ENCODE measurements around the gene NEK10.
"Not testable (repeated sequence)": the region's sequence is repeated elsewhere in the genome, so short reads cannot be mapped to it uniquely, and the experiment has no call there.

The NEK10 gene

GRCh38 chr3:27311400-27311799 lies 57.8 kb downstream of the NEK10 start:
- DNase-seq (ENCODE audit: low spot score): peak; percentile 91

DNA sequence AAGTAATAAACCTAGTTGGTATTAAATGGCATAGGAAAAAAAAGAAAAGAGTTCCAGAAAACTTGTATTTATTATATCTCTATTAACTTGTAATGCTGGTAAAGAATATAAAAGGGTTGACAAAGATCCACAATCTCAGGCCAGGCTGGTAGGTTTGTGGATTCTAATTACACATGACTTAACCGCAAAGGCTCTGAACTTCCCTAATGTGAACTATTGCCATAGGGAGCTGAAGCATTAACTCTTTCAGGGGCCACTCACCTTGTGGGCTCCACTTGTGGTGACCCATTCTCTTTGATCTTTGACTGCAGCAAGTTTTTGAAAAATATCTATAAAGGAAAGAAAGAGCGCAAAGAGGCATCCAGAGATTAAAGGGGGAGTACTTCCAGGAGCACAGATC lies 58.5 kb downstream of the NEK10 start:
- DNase-seq (ENCODE audit: low spot score): no peak

DNA sequence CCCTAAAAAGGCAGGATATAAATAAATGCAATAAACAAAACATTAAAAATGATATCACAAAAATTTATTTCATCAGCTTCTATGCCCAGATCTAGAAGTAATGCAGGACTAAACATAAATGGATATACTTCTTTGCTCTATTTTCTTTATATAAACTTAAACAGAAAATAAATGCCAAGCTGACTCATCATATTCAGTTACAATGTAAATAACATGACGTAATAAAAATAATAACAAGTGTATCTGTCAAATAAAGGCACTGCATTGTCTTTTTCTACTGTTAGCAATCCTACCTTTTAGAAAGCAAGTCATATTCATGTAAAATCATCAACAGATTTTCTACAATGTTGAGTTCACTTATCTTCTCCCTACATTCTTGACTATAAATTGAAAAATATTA lies 61.6 kb downstream of the NEK10 start:
- DNase-seq (ENCODE audit: low spot score): no peak

DNA sequence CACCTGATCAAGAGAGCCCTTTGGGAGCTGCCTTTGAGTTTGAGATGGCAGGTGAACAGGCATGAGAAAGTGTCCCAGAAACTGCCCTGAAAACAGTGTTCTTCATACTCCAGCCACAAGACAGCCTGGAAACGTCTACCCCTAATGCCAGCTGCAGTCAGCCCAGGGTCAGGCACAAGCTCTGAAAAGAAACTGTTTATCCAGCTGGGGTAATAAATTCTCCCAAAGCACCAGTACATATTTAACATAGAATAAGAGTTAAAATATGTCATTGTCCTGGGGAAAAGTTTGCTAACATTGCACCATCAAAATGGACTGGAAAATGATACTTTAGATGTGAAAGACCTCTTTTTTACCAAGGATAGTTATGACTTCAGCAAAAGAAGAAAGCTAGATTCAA lies 66.3 kb downstream of the NEK10 start:
- DNase-seq (ENCODE audit: low spot score): no peak

GRCh38 chr3:27298981-27299380 lies 70.2 kb downstream of the NEK10 start:
- not testable (repeated sequence) for DNase-seq (ENCODE audit: low spot score)

- DNase-seq (ENCODE audit: low spot score): no peak
Measured at GRCh38 chr3:27293939-27294338, 75.2 kb downstream of the NEK10 start.

GRCh38 chr3:27290760-27291159 lies 78.4 kb downstream of the NEK10 start:
- no peak for DNase-seq (ENCODE audit: low spot score)

DNA sequence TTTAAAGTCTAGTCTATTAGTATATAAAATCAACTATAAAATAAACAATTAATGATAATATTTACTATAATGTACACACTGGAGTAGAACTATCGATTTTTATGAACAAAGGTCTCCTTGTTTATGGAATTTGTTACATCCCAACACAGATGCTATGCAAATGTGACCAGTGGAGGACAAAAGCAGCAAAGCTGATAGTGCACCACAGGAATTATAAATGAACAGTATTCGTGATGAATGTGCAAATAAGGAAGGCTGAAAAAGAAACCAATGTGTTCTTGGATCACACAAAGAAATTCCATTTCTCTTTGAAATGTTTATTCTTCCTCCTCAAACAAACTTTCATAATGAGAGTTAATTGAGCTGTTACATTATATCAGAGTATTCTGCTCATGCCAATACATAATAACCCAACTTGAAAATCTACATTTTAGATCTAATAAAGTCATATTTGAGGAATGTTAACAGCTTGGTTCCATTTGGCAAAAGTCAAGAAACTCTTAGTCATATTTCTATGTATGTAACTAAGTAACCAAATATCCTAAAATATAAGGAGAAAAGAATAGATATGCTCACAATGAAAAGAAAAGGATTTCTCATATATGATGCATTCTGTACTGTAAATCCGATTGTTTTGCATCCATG lies 79.3 kb downstream of the NEK10 start:
- DNase-seq (ENCODE audit: low spot score): no peak

DNA sequence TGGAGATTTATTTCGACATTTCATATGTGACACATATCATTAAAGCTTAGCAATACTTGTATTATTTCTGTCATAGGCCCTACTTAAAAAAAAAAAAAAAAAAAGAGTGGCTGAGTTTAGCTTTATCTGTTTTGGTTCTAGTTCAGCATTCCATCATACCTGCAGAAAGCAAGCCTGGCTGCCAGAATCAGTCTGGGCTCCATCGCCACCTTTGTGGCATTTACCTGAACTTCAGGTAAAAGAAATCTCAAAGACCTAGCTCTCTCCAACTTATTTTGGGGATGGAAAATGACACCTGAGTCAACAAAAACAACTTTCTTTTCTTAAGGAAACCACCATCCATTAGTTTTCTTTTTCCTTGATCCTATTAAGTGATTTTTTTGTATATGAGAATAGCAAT lies 82.1 kb downstream of the NEK10 start:
- no peak for DNase-seq (ENCODE audit: low spot score)

GRCh38 chr3:27286467-27286866 lies 82.7 kb downstream of the NEK10 start:
- not testable (repeated sequence) for DNase-seq (ENCODE audit: low spot score)

- no peak for DNase-seq (ENCODE audit: low spot score)
Measured at GRCh38 chr3:27285668-27286067, 83.5 kb downstream of the NEK10 start.

DNA sequence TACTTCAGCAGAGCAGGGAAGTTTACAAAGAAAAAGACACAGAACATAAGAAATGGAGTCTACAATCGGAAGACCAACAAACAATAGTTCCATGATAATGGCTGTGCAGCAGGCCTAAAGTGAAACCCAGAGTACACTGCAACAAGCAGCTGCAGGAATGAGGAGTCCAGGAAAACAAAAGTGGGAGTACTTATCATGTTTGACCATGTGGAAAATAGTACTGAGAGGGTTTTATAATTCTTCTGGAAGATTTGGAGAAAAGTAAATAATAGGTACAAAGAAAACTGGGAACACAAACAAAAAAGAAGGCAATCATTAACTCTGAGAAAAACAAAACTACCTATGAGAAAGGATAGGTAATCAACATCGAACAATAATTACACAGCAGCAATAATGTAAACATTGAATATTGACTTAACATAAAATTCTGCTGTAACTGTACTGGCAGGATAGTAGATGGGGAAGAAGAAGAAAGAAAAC lies 87.5 kb downstream of the NEK10 start:
- no peak for DNase-seq (ENCODE audit: low spot score)

- peak; percentile 19 for DNase-seq (ENCODE audit: low spot score)
Measured at GRCh38 chr3:27279123-27279522, 90.1 kb downstream of the NEK10 start.

DNA sequence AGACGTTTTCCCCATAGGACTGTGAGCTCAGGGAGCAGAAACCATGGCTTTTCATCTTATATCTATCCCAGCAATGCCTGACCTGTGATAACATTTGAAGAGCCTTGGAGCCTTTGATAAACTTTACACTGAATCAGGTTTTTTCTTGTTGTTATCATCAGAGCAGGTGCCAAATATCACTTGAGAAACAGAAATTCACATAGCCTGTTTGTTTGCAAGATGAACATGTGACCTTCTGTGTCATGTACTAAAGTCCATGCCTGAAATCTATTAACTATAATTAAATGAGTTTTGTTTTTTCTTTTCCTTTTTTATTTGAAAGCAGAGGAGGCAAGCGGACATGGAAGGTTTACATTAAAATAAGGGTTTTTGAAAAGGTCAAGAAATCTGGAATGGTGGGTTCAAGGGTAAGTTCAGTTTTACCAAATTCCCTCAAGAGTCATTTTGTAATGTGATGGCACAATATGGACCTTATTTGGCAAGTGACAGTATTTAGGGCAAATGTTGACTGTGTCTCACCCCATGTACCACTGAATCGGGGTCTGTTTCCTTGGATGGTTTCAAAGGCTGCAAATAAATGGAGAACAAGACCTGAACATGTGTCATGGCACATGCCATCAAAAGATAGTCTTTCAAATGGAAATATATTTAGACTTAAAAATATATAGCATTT lies 90.7 kb downstream of the NEK10 start:
- DNase-seq (ENCODE audit: low spot score): no peak

DNA sequence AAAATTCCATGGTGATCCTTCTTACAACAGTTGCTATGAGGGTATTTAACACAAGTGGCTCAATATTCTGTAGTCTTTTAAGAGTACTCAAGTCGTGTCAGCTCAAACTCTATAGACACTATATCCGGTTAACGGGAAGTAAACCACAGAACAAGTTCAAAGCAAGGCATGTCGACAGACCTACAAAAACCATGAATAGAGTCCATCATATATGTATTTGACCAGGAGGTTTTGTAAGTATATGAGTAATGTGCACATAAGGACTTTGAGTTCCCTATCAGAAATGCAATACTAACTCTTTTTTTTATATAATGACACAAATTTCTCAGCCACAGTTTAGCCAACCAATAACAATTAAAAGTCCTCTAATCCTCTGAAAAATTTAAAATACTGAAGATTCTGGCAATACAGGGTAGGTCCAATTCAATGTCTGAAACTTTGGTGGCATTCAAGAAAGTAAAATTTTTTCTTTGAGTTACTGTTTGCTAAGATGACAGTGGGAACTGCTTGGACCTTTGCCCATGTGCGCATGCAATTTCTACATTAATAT lies 93.7 kb downstream of the NEK10 start:
- no peak for DNase-seq (ENCODE audit: low spot score)

DNA sequence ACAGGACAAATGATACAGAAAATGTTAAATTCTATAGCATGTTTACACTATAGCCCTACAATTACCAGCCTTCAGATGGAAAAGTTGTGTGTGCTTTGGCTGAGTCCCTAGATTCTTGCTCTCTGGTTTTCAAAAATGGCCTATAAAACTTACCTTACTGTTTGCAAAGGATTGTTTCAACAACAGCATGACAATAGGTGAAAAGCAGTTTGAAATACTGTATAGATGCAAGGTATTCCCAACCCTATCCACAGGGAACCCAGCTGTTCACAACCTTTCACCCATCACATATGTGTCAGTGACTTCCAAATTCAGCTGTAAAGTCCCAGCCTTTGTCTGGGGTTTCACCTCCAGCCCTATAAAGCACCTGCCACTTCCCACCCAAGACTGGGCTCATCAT lies 97.3 kb downstream of the NEK10 start:
- no peak for DNase-seq (ENCODE audit: low spot score)

DNA sequence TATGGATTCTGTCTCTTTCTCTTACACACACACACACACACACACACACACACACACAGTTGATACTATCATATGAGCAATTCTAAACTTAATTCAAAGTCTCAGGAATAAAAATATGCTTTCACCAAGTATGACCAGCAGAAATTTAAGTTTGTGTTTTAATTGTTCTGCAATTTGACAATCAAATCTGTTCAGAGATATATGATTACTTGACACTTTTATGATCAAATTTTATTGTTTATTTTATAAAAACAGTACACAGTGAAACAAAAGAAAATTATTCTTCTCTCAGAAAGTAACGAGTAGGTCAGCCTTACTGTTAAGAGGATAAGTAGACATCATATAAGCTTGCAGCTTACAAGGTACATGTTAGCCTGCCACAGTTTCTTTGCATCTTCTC lies 114.3 kb downstream of the NEK10 start:
- DNase-seq (ENCODE audit: low spot score): no peak

DNA sequence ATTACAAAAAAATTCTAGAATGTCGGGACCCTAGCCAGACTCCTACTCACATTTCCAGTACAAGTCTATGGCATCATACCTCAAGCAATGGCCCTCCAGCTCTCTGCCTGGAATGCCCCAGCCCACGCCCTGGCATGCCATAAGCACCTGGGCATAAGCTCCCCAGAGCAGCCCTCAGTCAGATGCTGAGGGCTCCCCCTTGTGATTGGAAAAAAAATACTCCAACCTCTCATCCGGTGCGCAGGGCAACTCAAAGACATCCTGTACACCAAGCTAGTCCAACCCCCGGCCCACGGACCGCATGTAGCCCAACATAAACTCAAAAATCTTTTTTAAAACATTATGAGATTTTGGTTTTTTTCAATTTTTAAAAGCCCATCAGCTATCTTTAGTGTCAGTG lies 115.4 kb downstream of the NEK10 start:
- DNase-seq (ENCODE audit: low spot score): peak; percentile 31

GRCh38 chr3:27253391-27253790 lies 115.8 kb downstream of the NEK10 start:
- DNase-seq (ENCODE audit: low spot score): no peak

- no peak for DNase-seq (ENCODE audit: low spot score)
Measured at GRCh38 chr3:27252646-27253045, 116.5 kb downstream of the NEK10 start.

- no peak for DNase-seq (ENCODE audit: low spot score)
Measured at GRCh38 chr3:27244374-27244773, 124.8 kb downstream of the NEK10 start.

- DNase-seq (ENCODE audit: low spot score): no peak
Measured at GRCh38 chr3:27239951-27240350, 129.2 kb downstream of the NEK10 start.

GRCh38 chr3:27228805-27229204 lies 140.4 kb downstream of the NEK10 start:
- no peak for DNase-seq (ENCODE audit: low spot score)

DNA sequence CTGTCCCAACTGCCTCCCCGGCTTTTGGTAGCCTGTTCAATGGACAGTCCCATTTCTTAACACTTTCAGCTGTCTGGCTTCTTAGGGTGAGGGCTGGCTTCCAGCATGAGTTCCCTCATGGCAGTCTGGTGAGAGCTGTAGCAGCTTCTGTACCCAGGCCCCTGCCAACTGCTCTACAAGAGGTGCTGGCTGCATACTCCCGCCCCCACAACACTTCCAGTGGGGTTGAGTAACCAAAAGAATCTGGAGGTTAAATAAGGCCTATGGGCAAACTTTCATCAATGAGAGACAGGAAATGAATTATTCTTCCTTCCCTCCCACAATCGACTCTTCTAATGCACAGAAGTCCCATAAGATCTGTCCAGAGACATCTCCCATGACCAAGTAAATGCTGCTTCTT lies 145.0 kb downstream of the NEK10 start:
- DNase-seq (ENCODE audit: low spot score): no peak
